GM19025 (cell line): ENCODE data around the gene ACOT2.

Source experiments
- ATAC-seq: cut with Tn5 transposase; IDR thresholded peaks from one replicate; pipeline ENCODE4 v1.9.1; 2021; ENCODE audit warnings: mild to moderate bottlenecking, low read depth, moderate library complexity; ENCODE audit not compliant: unreplicated experiment

The ACOT2 gene

GRCh38 chr14:73613046-73613383 lies 44.0 kb downstream of the ACOT2 start:
- ATAC-seq: no peak

DNA sequence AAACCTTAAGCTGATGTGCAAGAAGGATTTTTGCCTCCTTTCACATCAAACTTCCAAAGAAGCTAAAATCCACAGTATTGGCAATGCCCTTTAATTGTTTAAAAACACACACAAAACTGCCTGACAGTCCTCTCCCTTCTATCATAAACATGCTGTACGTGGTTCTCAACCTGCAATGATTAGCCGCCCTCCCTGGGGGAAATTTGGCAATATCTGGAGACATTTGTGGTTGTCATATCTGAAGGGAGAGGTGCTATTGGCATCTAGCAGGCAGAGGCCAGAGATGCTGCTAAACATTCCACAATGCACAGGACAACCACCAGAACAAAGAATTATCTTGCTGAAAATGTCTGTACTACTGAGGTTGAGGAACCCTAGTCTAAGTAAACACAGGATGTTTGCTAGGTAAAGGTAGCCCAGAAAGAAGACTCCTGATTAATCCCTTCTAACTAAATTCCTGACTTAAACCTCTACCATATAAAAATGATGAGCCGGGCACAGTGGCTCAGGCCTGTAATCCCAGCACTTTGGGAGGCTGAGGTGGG lies 44.5 kb downstream of the ACOT2 start:
- no peak for ATAC-seq

- ATAC-seq: no peak
Observed at GRCh38 chr14:73616831-73617230, 47.8 kb downstream of the ACOT2 start.

DNA sequence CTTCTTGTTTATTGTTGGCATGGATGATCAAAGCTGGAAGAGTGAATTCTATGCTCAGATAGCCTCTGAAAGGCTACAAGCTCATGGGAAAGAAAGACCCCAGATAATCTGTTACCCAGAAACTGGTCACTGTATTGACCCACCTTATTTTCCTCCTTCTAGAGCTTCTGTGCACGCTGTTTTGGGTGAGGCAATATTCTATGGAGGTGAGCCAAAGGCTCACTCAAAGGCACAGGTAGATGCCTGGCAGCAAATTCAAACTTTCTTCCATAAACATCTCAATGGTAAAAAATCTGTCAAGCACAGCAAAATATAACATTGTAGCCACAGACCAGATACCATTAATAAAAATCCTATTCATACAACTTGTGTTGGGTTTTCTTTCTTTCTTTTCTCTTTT lies 50.5 kb downstream of the ACOT2 start:
- ATAC-seq: no peak

DNA sequence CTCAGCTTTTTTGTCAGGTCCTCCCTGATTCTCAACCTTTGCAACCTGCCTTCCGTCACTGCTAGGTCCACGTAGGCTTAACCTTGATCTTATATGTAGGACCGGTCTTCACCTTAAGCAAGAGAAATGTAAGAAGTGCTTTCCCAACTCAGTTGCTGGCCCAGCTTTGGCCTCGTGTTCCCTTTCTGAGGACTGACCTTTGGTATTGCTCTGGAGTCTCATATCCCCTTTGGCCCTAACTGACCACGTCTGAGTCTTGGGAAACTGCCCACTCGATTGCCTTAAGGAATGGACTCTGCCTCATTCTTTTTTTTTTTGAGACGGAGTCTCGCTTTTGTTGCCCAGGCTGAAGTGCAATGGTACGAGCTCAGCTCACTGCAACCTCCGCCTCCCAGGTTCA lies 51.3 kb downstream of the ACOT2 start:
- no peak for ATAC-seq

GRCh38 chr14:73623504-73624054 lies 54.6 kb downstream of the ACOT2 start:
- no peak for ATAC-seq
